Stimulated activated CD4-positive, alpha-beta T cell treated with anti-CD3 and anti-CD28 coated beads, Interleukin-4, amount 100 ng/mL, for 48 hours (primary cell): ENCODE measurements around the gene ABCB9.

Experiments
- DNase-seq, 2 donors: peaks; one replicate each; pipeline ENCODE4 v3.0.0-alpha.2; 2020; ENCODE audit warnings: low read depth in 2 of 2

Gene ABCB9

GRCh38 chr12:122994781-122995502, 28.7 kb upstream of the ABCB9 start:
- DNase-seq = no peak

DNA sequence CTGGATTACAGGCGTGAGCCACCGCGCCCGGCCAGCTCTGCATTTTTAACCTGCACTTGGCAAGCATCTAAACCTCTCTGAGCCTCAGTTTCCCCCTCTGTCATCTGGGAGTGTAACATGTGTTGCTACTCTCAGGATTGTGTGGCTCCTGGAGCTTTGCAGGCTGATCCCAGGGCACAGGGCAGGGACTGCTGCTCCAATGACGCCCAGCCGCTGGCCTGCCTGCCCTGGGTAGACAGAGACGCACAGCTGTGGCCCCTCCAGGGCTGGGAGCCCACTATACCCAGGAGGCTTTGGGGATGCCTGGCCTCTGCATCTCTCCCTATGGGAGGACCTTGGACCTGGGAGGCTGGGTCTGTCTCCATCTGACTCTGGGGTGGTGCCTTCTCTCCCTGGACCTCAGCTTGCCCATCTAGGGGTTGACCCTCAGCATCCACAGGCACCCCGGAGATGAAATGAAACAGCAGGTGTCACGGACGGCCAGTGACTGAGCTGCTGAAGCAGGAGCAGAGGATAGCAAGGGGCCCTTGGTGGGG, 27.9 kb upstream of the ABCB9 start:
- DNase-seq = no peak

DNA sequence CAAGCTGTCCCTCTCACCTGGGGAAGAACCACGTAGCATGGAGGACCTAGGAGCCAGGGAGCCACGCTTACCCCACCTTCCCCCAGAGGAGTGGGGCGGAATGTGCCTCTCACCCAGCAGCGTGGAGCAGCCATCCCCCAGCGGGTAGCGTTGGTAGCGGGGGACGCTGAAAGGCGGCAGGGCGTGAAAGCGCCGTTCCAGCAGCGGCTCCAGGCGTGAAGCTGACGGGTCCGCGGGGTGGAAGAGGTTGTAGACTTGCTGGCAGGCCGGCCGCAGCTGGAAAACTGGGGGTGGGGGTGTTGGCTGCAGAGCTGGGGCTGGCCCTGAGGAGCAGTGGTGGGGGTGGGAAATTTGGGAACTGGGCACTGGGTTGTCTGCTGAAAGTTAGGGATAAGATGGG, 26.1 kb upstream of the ABCB9 start:
- no peak for DNase-seq

GRCh38 chr12:122991623-122992275, 25.5 kb upstream of the ABCB9 start:
- no peak for DNase-seq

DNA sequence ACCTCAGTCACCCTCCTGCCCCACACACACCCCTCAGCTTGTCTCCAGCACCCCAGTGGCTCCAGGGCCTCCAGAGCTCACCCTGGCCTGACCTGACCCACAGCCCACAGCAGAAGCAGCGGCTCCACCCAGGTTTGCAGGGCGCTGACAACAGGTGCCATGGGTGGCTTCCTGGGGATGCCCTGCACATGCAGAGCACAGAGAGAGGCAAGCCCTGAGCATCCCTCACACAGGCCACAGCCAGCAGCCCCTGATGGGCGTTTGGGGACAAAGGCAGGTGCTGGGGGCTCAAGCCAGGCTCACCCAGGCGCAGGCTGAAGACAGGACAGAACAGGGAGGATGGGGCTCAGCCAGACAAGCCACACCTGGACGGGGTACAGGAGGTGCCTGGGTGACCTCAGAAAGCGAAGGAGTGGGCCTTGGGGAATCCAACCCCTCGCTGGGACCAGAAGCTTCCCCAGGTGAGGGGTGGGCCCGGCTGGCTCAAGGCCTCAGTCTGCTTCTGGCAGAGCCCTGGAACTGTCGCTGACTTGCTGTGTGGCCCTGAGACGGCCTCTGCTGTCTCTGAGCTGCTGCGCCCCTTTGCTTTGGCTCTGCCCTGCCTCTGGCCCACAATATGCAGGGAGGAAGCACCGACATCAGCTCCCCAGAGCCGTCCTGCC, 24.8 kb upstream of the ABCB9 start:
- DNase-seq = no peak

- no peak for DNase-seq
These were observed 24.3 kb upstream of the ABCB9 start for GRCh38 chr12:122990561-122990960.

GRCh38 chr12:122989874-122990419, 23.7 kb upstream of the ABCB9 start:
- no peak for DNase-seq

DNA sequence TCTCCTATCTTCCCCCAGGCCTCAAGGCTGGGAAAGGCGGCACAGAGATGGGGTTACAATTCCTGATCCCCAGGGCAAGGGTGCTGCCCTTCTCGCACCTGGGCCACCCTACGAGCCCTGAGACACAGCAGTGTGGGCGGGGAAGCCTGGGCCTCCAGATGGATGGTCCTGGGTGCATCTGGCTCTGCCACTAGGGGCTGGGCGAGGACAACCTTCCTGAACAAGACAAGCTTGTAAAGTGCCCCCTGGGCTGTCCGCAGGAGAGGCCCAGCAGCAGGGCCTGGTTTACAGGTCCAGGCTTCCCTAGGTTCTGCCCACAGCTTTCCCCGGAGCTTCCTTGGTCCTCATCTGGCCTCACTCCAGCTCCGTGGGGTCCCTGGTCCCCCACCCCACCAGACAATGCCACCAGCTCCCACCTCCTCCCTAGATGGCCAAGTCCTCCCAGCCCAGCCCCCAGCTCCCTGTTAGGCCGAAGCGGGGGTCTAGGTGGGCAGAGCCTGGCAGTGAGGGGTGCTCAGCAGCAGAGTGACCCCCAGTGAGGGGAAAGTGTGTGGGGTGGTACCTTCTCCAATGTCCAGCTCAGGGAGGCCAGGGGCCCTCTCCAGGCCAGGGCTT, 23.1 kb upstream of the ABCB9 start:
- no peak for DNase-seq

- DNase-seq = no peak
These were observed 22.4 kb upstream of the ABCB9 start for GRCh38 chr12:122988612-122989212.

- DNase-seq = no peak
These were observed 21.8 kb upstream of the ABCB9 start for GRCh38 chr12:122988036-122988435.

GRCh38 chr12:122987086-122987951, 21.1 kb upstream of the ABCB9 start:
- DNase-seq = no peak

DNA sequence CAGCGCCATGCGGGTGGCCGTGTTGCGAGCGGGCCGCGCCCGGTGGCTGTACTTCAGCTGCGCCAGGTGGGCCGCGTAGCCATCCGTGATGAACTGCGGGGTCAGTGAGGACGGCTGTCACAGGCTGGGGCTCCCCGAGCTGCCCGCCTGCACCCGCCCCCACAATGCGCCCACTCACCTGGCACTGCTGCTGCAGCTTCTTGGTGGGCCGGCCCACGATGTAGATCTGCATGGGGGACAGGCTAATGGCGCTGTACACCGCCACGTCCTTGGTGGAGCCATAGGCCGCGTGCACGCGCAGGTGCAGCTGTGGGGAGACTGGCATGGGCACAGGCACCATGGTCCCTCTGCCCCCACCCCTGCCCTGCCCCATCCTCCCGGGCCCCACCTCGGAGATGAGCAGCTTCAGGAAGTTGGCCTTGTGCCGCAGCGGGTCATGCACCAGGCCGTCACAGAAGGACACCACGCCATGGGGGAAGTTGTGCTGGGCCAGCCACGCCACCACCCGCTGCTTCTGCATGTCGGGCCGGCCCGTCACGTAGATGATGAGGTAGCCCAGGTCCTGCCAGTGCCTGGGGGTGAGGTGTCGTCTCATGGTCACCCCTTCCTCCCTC, 20.1 kb upstream of the ABCB9 start:
- no peak for DNase-seq

GRCh38 chr12:122985338-122986257, 19.3 kb upstream of the ABCB9 start:
- DNase-seq = no peak

- no peak for DNase-seq
These were observed 18.5 kb upstream of the ABCB9 start for GRCh38 chr12:122984612-122985337.

DNA sequence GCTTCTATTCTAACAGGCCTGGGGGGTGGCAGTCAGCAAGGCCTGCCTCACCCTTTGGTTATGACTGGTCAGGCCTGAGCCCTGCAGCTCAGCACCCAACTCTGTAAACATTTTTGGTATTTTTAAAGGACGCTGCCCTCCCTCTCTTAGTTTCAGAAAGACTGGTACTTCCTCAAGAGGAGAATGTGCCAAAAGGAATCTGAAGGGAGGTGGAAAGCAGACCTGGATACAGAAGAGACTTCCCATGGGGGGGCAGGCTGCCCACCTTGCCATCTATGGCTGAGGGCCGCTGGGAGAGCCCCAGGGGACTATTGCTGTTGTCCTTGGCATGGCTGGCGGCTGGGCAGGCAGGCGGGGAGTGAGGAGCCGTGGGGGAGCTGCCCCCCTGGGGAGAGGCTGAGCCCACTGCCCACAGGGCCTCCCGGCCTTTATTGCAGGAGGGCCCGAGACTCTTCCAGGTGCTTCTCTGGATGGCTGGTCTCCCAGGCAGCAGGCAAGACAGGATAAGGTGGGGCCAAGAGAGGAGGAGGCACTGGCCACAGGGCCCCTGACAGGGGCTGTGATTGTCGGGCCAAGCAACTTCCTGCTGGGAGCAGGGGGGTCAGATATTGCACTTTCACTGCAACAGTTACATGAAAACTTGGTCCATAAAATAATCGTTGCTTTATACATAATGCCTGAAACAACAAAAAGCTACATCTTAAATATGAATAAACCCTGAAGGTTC, 17.7 kb upstream of the ABCB9 start:
- no peak for DNase-seq

DNA sequence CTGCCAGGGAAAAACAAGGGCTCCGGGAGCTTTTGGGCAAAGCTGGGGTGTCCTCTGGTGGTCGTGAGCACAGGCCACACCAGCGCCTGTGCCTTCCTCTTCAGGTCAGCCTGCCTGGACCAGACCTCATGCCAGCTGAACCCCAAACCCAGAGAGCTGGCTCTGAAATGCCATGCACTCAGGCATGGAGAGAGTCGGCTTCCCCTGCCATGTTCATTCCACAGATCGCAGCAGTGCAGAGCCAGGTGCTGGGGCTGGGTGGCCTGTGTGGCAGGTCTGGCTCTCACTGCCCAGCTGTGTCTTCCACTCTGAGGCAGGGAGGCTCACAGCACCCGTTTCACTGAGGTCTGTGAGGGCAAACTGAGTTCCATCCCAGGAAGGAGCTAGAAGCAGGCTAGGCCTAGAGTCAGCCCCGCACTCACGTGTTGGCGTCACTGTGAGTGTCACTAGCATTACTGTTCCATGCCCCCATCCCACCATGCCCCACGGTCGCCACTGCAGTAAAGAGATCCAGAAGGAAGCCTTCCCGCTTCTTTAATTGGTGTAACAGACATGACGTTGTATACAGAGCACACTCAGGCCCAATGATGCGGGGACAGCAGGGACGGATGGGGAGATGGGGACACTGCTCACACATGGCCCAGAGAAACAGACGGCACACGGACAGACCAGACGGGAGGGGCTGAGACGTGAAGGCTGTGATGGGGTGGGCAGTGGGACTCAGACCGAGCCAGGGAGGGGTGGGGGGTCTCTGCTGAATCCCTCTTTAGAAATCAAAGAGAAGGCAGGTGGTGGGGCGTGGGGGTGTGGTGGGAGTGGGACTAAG, 16.9 kb upstream of the ABCB9 start:
- DNase-seq = no peak

GRCh38 chr12:122982477-122982815, 16.2 kb upstream of the ABCB9 start:
- no peak for DNase-seq
